LHCN-M2 (cell line): ENCODE measurements around the gene RSRC2. TPM values are rescaled to one million over a fixed set of nuclear protein-coding genes. Genes with fewer than 3 reads are reported as not detected.
"Not testable (repeated sequence)": the region's sequence is repeated elsewhere in the genome, so short reads cannot be mapped to it uniquely, and the experiment has no call there.

Experiments used
- DNase-seq: peaks from one replicate; pipeline ENCODE4 v3.0.0-alpha.2; 2012; ENCODE audit warnings: low read depth
- polyA plus RNA-seq: library from polyadenylated mRNA; unstranded; fragments of >200 nt; gene quantifications from one replicate; pipeline ENCODE4 v1.2.1, GENCODE V29; 2012; ENCODE audit warnings: missing spikeins
- total RNA-seq: library from RNA; depleted of rRNA; stranded (reverse); fragments of >200 nt; gene quantifications from 2 replicates; pipeline ENCODE4 v1.2.3, GENCODE V29; 2014; rRNA removed

The RSRC2 gene, protein sequence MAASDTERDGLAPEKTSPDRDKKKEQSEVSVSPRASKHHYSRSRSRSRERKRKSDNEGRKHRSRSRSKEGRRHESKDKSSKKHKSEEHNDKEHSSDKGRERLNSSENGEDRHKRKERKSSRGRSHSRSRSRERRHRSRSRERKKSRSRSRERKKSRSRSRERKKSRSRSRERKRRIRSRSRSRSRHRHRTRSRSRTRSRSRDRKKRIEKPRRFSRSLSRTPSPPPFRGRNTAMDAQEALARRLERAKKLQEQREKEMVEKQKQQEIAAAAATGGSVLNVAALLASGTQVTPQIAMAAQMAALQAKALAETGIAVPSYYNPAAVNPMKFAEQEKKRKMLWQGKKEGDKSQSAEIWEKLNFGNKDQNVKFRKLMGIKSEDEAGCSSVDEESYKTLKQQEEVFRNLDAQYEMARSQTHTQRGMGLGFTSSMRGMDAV
- 50.9 and 52.0 TPM in 2 replicates for total RNA-seq
- 24.6 TPM for polyA plus RNA-seq

GRCh38 chr12:122526683-122527477 is at the start of gene RSRC2, which contains the start of gene KNTC1:
TSS of gene RSRC2 (minus strand) at chr12:122526936. CDS start at chr12:122526853, 83 bp downstream.
TSS of gene KNTC1 (plus strand) at chr12:122527249. CDS start at chr12:122530064, 2,815 bp downstream.
- DNase-seq = peak; percentile 100

- no peak for DNase-seq
Measured at GRCh38 chr12:122571821-122572220, 45.1 kb upstream of the RSRC2 start.

DNA sequence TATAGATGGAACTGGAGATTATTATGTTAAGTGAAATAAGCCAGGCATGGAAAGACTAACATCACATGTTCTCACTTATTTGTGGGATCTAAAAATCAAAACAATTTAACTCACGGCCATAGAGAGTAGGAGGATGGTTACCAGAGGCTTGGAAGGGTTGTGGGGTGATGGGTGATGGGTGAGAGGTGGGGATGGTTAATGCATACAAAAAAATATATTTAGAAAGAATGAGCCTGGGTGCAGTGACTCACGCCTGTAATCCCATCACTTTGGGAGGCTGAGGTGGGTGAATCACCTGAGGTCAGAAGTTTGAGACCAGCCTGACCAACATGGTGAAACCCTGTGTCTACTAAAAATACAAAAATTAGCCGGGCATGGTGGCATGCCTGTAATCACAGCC is 43.3 kb upstream of the RSRC2 start:
- peak; percentile 42 for DNase-seq

DNA sequence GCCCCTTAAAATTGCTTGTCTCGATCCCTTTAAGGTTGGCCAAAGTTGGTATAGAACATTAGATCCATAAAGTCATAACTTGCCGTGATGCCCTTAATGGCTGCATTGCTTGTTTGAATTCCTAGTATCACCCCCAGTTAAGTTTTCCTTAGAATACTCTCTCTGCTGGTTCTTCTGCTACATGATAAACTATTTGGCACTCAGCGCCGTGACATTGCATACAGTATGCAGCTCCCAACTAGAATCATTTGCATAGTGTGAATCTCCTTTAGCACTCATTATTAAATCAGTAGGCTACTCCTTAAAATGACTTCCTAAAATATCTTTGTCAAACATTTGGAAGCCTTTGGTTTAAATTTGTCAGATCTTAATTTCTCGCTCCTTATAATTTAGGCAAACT is 42.6 kb upstream of the RSRC2 start:
- DNase-seq = no peak

GRCh38 chr12:122566816-122567215 is 40.1 kb upstream of the RSRC2 start:
- not testable (repeated sequence) for DNase-seq

DNA sequence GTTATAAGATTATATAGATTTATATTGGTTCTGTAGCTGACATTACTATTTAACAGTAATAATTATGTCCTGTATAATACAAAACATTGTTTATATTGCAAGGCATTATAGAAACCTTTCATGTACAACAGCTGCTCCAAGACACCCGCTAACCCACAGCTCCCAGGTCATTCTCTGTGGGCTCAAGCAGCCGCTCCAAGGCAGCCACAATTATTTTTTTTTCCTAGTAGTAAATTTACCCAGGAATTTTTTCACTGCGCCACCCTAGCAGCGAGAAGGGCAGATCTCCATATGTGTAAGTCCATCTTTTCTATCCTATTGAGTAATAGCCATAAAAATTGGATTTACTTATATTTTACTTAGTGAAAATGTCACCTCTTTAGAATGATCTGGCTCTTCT is 36.6 kb upstream of the RSRC2 start:
- no peak for DNase-seq

GRCh38 chr12:122560138-122560537 is 33.4 kb upstream of the RSRC2 start:
- DNase-seq = no peak

DNA sequence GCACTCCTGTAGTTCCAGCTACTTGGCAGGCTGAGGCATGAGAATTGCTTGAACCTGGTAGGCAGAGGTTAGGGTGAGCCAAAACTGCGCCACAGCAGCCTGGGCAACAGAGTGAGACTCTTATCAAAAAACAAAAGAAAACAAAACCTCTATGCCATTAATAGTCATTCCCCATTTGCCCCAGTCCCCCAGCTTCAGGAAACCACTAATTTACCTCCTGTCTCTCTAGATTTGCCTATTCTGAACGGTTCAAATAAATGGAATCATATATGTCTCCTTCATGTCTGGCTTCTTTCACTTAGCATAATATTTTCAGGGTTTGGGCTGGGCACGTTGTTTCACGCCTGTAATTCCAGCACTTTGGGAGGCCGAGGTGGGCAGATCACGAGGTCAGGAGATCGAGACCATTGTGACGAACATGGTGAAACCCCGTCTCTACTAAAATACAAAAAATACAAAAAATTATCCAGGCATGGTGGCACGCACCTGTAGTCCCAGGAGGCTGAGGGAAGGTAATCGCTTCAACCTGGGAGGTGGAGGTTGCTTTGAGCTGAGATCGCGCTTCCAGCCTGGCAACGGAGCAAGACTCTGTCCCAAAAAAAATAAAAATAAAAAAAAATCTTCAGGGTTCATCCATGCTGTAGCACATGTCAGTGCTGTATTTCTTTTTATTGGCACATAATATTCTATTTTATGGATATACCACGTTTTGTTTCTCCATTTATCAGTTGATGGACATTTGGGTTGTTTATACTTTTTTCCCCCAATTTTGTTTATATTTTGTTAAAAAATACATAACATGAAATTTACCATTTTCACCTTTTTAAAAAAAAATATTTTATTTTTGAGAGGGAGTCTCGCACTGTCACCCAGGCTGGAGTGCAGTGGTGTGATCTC is 32.3 kb upstream of the RSRC2 start:
- no peak for DNase-seq

DNA sequence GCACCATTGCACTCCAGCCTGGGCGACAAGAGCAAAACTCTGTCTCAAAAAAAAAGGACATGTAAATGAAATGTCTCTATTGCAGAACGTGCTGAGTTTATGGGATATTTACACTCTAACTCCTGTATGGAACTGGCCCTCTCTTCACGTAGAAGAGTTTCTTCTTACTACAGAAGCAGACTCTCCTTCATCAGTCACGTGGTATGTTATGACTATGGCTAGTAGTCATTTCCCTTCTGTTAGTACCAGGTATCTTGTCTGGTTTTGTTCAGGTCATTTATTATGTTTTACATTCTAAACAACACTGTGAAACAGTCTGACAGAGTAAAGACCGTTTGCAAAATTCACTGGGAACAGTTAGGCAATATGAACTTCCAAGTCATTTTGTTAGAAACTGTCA is 20.6 kb upstream of the RSRC2 start:
- DNase-seq = no peak

DNA sequence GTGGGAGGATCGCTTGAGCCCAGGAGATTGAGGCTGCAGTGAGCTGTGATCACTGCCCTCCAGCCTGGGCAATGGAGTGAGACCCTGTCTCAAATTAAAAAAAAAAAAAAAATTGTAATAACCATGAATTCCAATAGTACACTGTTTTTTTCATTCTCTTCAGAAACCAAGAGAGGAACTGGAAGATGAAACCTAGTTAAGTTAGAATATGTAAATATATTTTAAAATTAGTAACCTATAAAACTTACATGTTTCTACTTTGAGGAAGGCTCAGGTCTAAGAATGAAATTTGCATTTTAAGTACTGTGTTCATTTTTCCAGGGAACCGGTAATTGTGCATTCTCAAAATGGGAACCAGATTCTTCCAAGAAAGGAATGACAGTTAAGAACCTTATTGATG is 19.1 kb upstream of the RSRC2 start:
- DNase-seq = no peak

DNA sequence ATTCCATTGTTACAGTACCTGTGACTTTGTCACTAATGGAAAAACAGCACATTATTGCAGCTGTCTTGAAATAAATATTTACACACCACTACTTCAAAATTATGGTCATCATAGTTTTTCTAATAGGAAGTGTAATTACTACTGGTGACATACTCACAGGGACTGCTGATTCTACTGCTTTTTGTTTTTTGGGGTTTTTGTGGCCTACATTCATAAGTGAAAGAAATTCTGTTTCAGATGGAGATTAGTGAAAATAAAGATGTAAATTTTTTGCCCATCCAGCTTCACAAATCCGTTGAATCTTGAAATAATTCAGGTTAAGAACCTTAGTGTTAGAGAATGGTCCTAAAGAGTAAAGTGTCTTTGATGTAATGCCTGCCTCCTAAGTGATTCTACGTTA is 17.8 kb upstream of the RSRC2 start:
- DNase-seq = no peak

DNA sequence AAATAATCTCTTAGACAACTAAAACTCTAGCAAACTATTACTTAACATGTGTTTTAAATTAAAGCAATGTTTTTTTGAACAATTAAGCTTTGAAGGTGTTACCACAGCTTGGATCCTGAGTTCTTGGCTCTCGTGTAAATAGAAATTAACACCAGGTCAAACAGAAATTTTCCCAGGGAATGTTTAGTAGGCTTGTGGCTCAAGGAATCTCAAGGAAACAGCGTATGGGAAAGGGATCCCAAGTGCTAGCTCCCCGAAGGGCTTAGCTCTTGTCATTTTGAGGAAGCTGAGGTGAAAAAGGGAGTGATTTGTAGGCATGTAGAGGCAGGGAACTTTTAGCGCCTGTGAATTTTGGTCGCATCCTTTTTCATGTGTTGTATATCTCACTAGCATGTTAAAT is 11.8 kb upstream of the RSRC2 start:
- DNase-seq = no peak

GRCh38 chr12:122537021-122537420 is 10.3 kb upstream of the RSRC2 start:
- no peak for DNase-seq

GRCh38 chr12:122533856-122534255 is 7.1 kb upstream of the RSRC2 start:
- no peak for DNase-seq

DNA sequence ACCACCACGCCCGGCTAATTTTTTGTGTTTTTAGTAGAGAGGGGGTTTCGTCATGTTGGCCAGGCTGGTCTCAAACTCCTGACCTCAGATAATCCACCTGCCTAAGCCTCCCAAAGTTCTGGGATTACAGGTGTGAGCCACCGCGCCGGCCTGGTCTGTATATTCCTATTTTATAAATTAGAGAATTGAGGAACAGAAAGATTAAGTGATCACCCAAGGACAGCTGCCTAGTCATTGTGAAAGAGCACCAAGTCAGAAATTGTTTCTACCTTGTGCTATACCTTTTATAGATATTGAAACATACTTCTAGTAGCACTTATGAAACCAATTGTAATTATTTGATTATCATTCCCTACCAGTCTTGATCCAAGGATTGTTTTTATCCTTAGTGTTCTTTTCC is 2.3 kb upstream of the RSRC2 start:
- no peak for DNase-seq

DNA sequence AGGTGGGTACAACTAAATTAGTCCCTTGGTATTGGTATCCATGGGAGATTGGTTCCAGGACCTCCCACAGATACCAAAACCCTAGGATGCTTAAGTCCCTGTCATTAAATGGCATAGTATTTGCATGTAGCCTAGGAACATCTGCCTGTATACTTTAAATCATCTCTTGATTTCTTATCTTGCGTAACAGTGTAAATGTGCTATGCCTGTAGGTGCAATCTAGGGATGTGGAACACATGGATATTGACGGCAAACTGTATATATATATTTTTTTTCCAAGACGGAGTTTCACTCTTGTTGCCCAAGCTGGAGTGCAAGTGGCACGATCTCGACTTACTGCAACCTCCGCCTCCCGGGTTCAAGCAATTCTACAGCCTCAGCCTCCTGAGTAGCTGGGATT is 1.8 kb upstream of the RSRC2 start:
- no peak for DNase-seq

- peak; percentile 31 for DNase-seq
Measured at GRCh38 chr12:122527478-122527944, 775 bp upstream of the RSRC2 start.

DNA sequence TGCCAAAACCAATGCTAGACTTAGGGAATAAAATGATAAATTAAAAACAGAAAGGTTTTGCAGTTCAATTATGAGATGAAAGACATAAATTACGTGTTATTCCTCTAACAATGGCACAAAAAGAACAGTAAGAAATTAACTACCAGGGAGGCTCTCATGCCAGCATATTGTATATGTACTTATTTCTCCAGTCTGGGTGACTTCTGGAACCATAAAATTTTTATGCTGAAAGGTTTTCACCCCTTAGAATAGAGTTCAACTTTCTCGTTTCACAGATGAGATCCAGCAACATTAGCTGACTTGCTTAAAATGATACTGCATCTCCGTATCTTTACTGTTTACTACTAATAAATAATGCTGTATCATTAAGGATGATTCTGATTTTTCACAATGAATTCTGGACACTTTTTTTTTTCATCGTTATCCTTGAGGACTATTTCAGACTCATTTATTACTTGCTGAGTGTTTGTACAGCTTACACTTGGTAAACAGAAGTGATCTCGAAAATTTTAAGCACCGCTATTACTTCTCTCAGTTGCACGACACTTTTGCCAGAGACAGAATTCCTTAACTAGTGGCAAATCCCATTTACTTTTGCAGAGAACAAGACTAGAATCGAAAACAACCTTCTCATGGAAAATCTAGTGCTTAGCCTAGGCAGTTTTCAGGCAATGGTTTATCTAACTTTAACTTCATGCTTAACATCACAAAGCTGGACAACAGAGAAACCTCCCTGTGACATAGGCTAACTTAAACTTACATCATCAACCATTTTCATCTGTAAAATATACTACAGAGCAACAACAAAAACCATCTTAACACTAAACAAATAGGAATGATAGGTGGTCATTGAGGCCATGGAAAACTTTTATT is 2.7 kb downstream of the RSRC2 start:
- DNase-seq = no peak

GRCh38 chr12:122523280-122523679 is 3.5 kb downstream of the RSRC2 start:
- DNase-seq = peak; percentile 43

- DNase-seq = no peak
Measured at GRCh38 chr12:122520676-122521075, 6.1 kb downstream of the RSRC2 start.
